ENCODE results near the gene MYL7.
"Not testable (repeated sequence)": the region's sequence is repeated elsewhere in the genome, so short reads cannot be mapped to it uniquely, and the experiment has no call there.

The MYL7 gene

GRCh38 chr7:44180631-44181030 is 39.5 kb upstream of the MYL7 start:
- no peak overlapping the region for H3K4me3 ChIP-seq (ENCODE audit: low read length)
- H3K4me1 ChIP-seq (ENCODE audit: control insufficient read depth, insufficient read depth, low read length), result no peaks in the 10 kb centered on the region
- H3K9ac ChIP-seq (ENCODE audit: low read length), result no peak overlapping the region
- no peak overlapping the region for H3K27ac ChIP-seq (ENCODE audit: low read depth, low read length)
- H3K36me3 ChIP-seq (ENCODE audit: control insufficient read depth, insufficient read depth, low read length), result no peaks in the 10 kb centered on the region
- no peaks in the 10 kb centered on the region for H3K27me3 ChIP-seq (ENCODE audit: control insufficient read depth, insufficient read depth, low read length)

- no peak overlapping the region for H3K27ac ChIP-seq (ENCODE audit: low read depth, low read length)
- no peak overlapping the region for H3K4me3 ChIP-seq (ENCODE audit: low read length)
- H3K27me3 ChIP-seq (ENCODE audit: control insufficient read depth, insufficient read depth, low read length), result no peaks in the 10 kb centered on the region
- no peak overlapping the region for H3K9ac ChIP-seq (ENCODE audit: low read length)
- no peaks in the 10 kb centered on the region for H3K4me1 ChIP-seq (ENCODE audit: control insufficient read depth, insufficient read depth, low read length)
- H3K36me3 ChIP-seq (ENCODE audit: control insufficient read depth, insufficient read depth, low read length), result no peaks in the 10 kb centered on the region
Observed at GRCh38 chr7:44177570-44178131, 36.5 kb upstream of the MYL7 start.

DNA sequence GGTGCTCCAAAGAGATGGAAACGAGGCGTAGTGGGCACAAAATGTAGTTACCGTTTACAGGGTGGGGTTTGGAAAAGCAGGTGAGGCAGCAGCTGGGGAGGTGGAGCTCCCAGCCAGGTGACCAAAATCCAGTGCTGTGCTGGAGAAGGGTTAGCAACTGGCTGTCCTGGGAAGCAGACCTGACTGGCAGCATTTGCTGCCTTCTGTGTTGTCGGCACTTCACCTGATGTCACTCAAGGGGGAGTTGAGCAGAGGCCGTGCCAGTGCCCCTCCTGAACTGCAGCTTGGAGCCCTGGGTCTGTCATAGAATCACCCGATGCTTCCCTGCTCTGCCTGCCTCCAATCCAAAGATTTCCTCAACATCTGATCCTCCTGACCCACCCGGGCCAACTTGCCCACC is 35.4 kb upstream of the MYL7 start:
- Histone ChIP-seq H3K4me1 (ENCODE audit: control insufficient read depth, insufficient read depth, low read length) (no peaks in the 10 kb centered on the region), H3K4me3 (ENCODE audit: low read length) (no peak overlapping the region), H3K9ac (ENCODE audit: low read length) (no peak overlapping the region), H3K36me3 (ENCODE audit: control insufficient read depth, insufficient read depth, low read length) (no peaks in the 10 kb centered on the region), H3K27me3 (ENCODE audit: control insufficient read depth, insufficient read depth, low read length) (no peaks in the 10 kb centered on the region), H3K27ac (ENCODE audit: low read depth, low read length) (no peak overlapping the region)

GRCh38 chr7:44175730-44176129 is 34.6 kb upstream of the MYL7 start:
- no peaks in the 10 kb centered on the region for H3K36me3 ChIP-seq (ENCODE audit: control insufficient read depth, insufficient read depth, low read length)
- H3K9ac ChIP-seq (ENCODE audit: low read length), result no peak overlapping the region
- H3K4me3 ChIP-seq (ENCODE audit: low read length), result no peak overlapping the region
- H3K27me3 ChIP-seq (ENCODE audit: control insufficient read depth, insufficient read depth, low read length), result no peaks in the 10 kb centered on the region
- H3K27ac ChIP-seq (ENCODE audit: low read depth, low read length), result no peak overlapping the region
- no peaks in the 10 kb centered on the region for H3K4me1 ChIP-seq (ENCODE audit: control insufficient read depth, insufficient read depth, low read length)

- H3K4me3 ChIP-seq (ENCODE audit: low read length); H3K27me3 ChIP-seq (ENCODE audit: control insufficient read depth, insufficient read depth, low read length); H3K27ac ChIP-seq (ENCODE audit: low read depth, low read length); H3K9ac ChIP-seq (ENCODE audit: low read length); H3K36me3 ChIP-seq (ENCODE audit: control insufficient read depth, insufficient read depth, low read length); H3K4me1 ChIP-seq (ENCODE audit: control insufficient read depth, insufficient read depth, low read length): not testable (repeated sequence)
Observed at GRCh38 chr7:44174694-44174948, 33.5 kb upstream of the MYL7 start.

- Histone ChIP-seq H3K36me3 (ENCODE audit: control insufficient read depth, insufficient read depth, low read length) (no peaks in the 10 kb centered on the region), H3K27me3 (ENCODE audit: control insufficient read depth, insufficient read depth, low read length) (no peaks in the 10 kb centered on the region), H3K27ac (ENCODE audit: low read depth, low read length) (no peak overlapping the region), H3K4me1 (ENCODE audit: control insufficient read depth, insufficient read depth, low read length) (no peaks in the 10 kb centered on the region), H3K9ac (ENCODE audit: low read length) (no peak overlapping the region), H3K4me3 (ENCODE audit: low read length) (no peak overlapping the region)
Observed at GRCh38 chr7:44173911-44174693, 33.0 kb upstream of the MYL7 start.

DNA sequence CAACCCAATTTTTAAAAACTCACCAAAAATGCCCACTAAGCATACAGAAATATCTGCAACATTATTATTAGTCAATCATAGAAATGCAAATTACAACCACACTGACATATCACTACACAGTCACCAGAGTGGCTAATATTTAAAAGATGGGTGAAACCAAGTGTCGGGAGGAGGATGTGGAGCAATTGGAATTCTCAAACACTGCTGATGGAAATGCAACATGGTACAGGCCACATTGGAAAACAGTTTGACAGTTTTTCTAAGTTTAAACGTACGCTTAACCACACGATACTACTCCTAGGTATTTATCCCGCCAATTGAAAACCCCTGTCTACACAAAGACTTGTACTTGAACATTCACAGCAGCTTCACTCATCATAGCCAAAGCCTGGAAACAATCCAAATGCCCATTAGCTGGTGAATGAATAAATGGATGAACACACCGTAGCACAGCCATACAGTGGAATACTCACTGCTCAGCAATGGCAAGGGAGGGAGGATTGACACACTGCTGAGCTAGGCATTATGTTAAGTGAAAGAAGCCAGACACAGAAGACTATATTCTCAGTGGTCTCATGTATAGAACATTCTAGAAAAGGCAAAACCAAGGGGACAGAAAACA is 31.8 kb upstream of the MYL7 start:
- no peak overlapping the region for H3K27ac ChIP-seq (ENCODE audit: low read depth, low read length)
- H3K9ac ChIP-seq (ENCODE audit: low read length), result no peak overlapping the region
- H3K36me3 ChIP-seq (ENCODE audit: control insufficient read depth, insufficient read depth, low read length), result no peaks in the 10 kb centered on the region
- H3K4me1 ChIP-seq (ENCODE audit: control insufficient read depth, insufficient read depth, low read length), result no peaks in the 10 kb centered on the region
- no peaks in the 10 kb centered on the region for H3K27me3 ChIP-seq (ENCODE audit: control insufficient read depth, insufficient read depth, low read length)
- no peak overlapping the region for H3K4me3 ChIP-seq (ENCODE audit: low read length)

- H3K4me1 ChIP-seq (ENCODE audit: control insufficient read depth, insufficient read depth, low read length), result no peaks in the 10 kb centered on the region
- H3K27me3 ChIP-seq (ENCODE audit: control insufficient read depth, insufficient read depth, low read length), result no peaks in the 10 kb centered on the region
- no peak overlapping the region for H3K9ac ChIP-seq (ENCODE audit: low read length)
- H3K27ac ChIP-seq (ENCODE audit: low read depth, low read length), result no peak overlapping the region
- H3K36me3 ChIP-seq (ENCODE audit: control insufficient read depth, insufficient read depth, low read length), result no peaks in the 10 kb centered on the region
- no peak overlapping the region for H3K4me3 ChIP-seq (ENCODE audit: low read length)
Observed at GRCh38 chr7:44172352-44172751, 31.2 kb upstream of the MYL7 start.

- H3K4me1 ChIP-seq (ENCODE audit: control insufficient read depth, insufficient read depth, low read length); H3K27me3 ChIP-seq (ENCODE audit: control insufficient read depth, insufficient read depth, low read length); H3K36me3 ChIP-seq (ENCODE audit: control insufficient read depth, insufficient read depth, low read length); H3K27ac ChIP-seq (ENCODE audit: low read depth, low read length); H3K4me3 ChIP-seq (ENCODE audit: low read length); H3K9ac ChIP-seq (ENCODE audit: low read length): not testable (repeated sequence)
Observed at GRCh38 chr7:44171901-44172300, 30.8 kb upstream of the MYL7 start.

DNA sequence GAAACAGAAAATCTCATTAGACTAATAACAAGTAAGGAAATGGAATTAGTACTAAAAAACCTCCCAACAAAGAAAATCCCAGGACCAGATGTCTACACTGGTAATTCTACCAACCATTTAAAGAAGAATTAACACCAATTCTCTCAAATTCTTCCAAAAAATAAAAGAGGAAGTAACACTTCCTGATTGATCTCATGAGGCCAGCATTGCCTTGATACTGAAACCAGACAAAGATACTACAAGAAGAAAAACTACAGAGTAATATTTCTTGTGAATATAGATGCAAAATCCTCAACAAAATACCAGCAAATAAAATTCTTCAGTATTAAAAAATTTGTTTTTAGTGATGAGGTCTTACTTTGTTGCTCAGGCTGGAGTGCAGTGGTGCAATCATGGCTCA is 26.8 kb upstream of the MYL7 start:
- no peaks in the 10 kb centered on the region for H3K36me3 ChIP-seq (ENCODE audit: control insufficient read depth, insufficient read depth, low read length)
- H3K9ac ChIP-seq (ENCODE audit: low read length), result no peak overlapping the region
- H3K4me1 ChIP-seq (ENCODE audit: control insufficient read depth, insufficient read depth, low read length), result no peaks in the 10 kb centered on the region
- H3K27me3 ChIP-seq (ENCODE audit: control insufficient read depth, insufficient read depth, low read length), result no peaks in the 10 kb centered on the region
- H3K4me3 ChIP-seq (ENCODE audit: low read length), result no peak overlapping the region
- no peak overlapping the region for H3K27ac ChIP-seq (ENCODE audit: low read depth, low read length)

DNA sequence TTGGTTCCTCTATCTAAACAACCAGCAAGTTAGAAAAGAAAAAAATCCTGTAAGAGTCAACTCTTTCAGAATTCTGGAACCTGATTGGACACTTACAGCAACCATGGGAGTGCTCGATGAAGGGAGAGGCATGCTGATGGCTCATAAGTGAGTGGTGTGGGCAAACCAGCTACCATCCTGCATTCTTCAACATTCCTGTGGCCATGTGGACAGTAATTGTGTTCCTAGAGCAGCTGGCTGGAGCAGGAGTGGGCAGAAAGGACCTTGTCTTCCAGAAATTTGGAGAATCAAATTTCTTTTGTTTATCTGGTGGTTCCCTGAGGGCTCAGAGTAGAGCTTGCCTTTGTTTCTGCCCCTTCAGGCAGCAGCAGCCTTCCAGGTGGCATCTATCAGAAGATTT is 22.5 kb upstream of the MYL7 start:
- H3K4me3 ChIP-seq (ENCODE audit: low read length), result no peak overlapping the region
- no peak overlapping the region for H3K27ac ChIP-seq (ENCODE audit: low read depth, low read length)
- no peaks in the 10 kb centered on the region for H3K36me3 ChIP-seq (ENCODE audit: control insufficient read depth, insufficient read depth, low read length)
- H3K9ac ChIP-seq (ENCODE audit: low read length), result no peak overlapping the region
- H3K4me1 ChIP-seq (ENCODE audit: control insufficient read depth, insufficient read depth, low read length), result no peaks in the 10 kb centered on the region
- H3K27me3 ChIP-seq (ENCODE audit: control insufficient read depth, insufficient read depth, low read length), result no peaks in the 10 kb centered on the region

GRCh38 chr7:44162785-44163395 is 21.8 kb upstream of the MYL7 start:
- no peaks in the 10 kb centered on the region for H3K36me3 ChIP-seq (ENCODE audit: control insufficient read depth, insufficient read depth, low read length)
- H3K9ac ChIP-seq (ENCODE audit: low read length), result no peak overlapping the region
- no peak overlapping the region for H3K4me3 ChIP-seq (ENCODE audit: low read length)
- H3K27ac ChIP-seq (ENCODE audit: low read depth, low read length), result no peak overlapping the region
- H3K27me3 ChIP-seq (ENCODE audit: control insufficient read depth, insufficient read depth, low read length), result no peaks in the 10 kb centered on the region
- no peaks in the 10 kb centered on the region for H3K4me1 ChIP-seq (ENCODE audit: control insufficient read depth, insufficient read depth, low read length)

DNA sequence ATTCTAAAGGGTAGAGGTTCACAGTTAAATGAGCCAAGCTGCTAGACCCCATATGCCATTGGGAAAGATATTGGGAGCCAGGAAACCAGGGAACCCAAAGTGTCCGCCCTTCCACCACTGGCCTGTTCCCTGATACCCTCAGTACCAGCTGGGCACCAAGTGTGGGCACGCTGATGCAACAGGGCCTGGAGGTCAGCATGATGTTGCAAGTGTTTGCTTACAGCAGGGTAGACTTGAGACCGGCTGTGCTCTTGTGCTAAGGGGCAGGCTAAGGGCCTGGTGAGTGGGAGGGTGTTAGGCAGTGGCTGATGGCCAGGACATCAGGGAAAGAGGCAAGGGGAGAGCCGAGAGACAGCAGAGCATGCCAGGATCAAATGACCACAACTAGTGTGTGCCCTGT is 21.0 kb upstream of the MYL7 start:
- Histone ChIP-seq H3K4me3 (ENCODE audit: low read length) (no peak overlapping the region), H3K36me3 (ENCODE audit: control insufficient read depth, insufficient read depth, low read length) (no peaks in the 10 kb centered on the region), H3K27me3 (ENCODE audit: control insufficient read depth, insufficient read depth, low read length) (no peaks in the 10 kb centered on the region), H3K9ac (ENCODE audit: low read length) (no peak overlapping the region), H3K4me1 (ENCODE audit: control insufficient read depth, insufficient read depth, low read length) (no peaks in the 10 kb centered on the region), H3K27ac (ENCODE audit: low read depth, low read length) (no peak overlapping the region)
